Esophagus squamous epithelium (tissue), 5 donors: ENCODE measurements around the gene OST4. TPM values are rescaled to one million over a fixed set of nuclear protein-coding genes. Genes with fewer than 3 reads are reported as not detected.

Experiments used
- DNase-seq: peaks from one replicate; lab custom pipeline; 2025; lab: John Stamatoyannopoulos, UW
- H3K27ac ChIP-seq, 4 donors: fragments of 200-600 bp; sonication (generic); one replicate each; pipeline ENCODE4 v1.5.1; 2016 to 2019; ENCODE audit warnings: mild to moderate bottlenecking in 1 of 4
- H3K27me3 ChIP-seq, 4 donors: fragments of 200-600 bp; sonication (generic); 1 replicate in 3 of 4; 2 replicates in 1 of 4; pipeline versions ENCODE4 v1.5.1 to v1.6.0; 2017 to 2021; ENCODE audit warnings: antibody characterized with exemption in 1 of 4
- H3K36me3 ChIP-seq, 3 donors: fragments of 200-600 bp; sonication (generic); one replicate each; pipeline ENCODE4 v1.5.1; 2016 to 2019
- H3K4me1 ChIP-seq, 3 donors: fragments of 200-600 bp; sonication (generic); one replicate each; pipeline ENCODE4 v1.5.1; 2017 to 2019
- H3K4me3 ChIP-seq, 4 donors: fragments of 200-600 bp; sonication (generic); 1 replicate in 3 of 4; 2 replicates in 1 of 4; pipeline ENCODE4 v1.5.1; 2016 to 2019; ENCODE audit warnings: mild to moderate bottlenecking in 2 of 4, moderate library complexity in 1 of 4
- H3K9me3 ChIP-seq, 3 donors: fragments of 200-600 bp; sonication (generic); one replicate each; pipeline ENCODE4 v1.5.1; 2016 to 2019
- POLR2A ChIP-seq, 4 donors: fragments of 450-650 bp; IDR thresholded peaks; one replicate each; pipeline ENCODE4 v1.6.1; 2017; ENCODE audit warnings: antibody characterized with exemption in 4 of 4, mild to moderate bottlenecking in 4 of 4, moderate library complexity in 3 of 4
- WGBS, 2 donors: methylation state at CpG; one replicate each; pipeline ENCODE4 v1.1.5; 2018; 5-methylcytosine and 5-hydroxymethylcytosine counted together
- intact Hi-C: fragments of 100-400 bp; cut with DNase I; formaldehyde crosslinking; loops from one replicate; pipeline ENCODE4 v1.15.0; 2022
- total RNA-seq, 4 donors: library from RNA; depleted of rRNA; stranded (reverse); fragments of >200 nt; gene quantifications; one replicate each; pipeline ENCODE4 v1.1.0, GENCODE V29; 2016
- TF ChIP-seq, protein P1 (sequence below), 6 experiments: fragments of 450-650 bp in 4 of 6; fragments of 200-600 bp in 2 of 6; sonication (generic) in 2 of 6; IDR thresholded peaks; one replicate each; pipeline ENCODE4 v1.5.1; 2016 to 2019; ENCODE audit warnings: antibody characterized with exemption in 6 of 6, mild to moderate bottlenecking in 4 of 6, moderate library complexity in 4 of 6
- donor health status: DM: yes; HTN: yes; CAD: no.

Gene OST4
- total RNA-seq, 4 donors from 2014 or later, result 149 to 242 (median 193) TPM

- Histone ChIP-seq H3K4me1 (peaks cover 16 to 40% (median 29%) of the 10 kb centered on the region in 3 donors), H3K4me3 (no peak overlapping the region), H3K36me3 (peaks cover 0 to 68% (median 10%) of the 10 kb centered on the region in 3 donors), H3K9me3 (no peaks in the 10 kb centered on the region), H3K27me3 (no peaks in the 10 kb centered on the region), H3K27ac (no peak overlapping the region)
- TF ChIP-seq, protein P1, sequence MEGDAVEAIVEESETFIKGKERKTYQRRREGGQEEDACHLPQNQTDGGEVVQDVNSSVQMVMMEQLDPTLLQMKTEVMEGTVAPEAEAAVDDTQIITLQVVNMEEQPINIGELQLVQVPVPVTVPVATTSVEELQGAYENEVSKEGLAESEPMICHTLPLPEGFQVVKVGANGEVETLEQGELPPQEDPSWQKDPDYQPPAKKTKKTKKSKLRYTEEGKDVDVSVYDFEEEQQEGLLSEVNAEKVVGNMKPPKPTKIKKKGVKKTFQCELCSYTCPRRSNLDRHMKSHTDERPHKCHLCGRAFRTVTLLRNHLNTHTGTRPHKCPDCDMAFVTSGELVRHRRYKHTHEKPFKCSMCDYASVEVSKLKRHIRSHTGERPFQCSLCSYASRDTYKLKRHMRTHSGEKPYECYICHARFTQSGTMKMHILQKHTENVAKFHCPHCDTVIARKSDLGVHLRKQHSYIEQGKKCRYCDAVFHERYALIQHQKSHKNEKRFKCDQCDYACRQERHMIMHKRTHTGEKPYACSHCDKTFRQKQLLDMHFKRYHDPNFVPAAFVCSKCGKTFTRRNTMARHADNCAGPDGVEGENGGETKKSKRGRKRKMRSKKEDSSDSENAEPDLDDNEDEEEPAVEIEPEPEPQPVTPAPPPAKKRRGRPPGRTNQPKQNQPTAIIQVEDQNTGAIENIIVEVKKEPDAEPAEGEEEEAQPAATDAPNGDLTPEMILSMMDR (IDR thresholded peaks at IDR 0.05), result no peak
- no peak for TF ChIP-seq POLR2A (IDR thresholded peaks at IDR 0.05)
- WGBS, 2 donors, result 88 to 100% methylated on average over 2 to 5 of the region's 5 CpGs
- intact Hi-C loops, result no loop called here
- DNase-seq, result no peak
Observed at GRCh38 chr2:27067385-27067784, 4.1 kb downstream of the OST4 start.

- no peak overlapping the region for H3K4me3 ChIP-seq
- no peak for DNase-seq
- intact Hi-C loops, result no loop called here
- WGBS, 2 donors, result 90 to 93% methylated on average over 2 to 3 of the region's 3 CpGs
- H3K27ac ChIP-seq, result no peak overlapping the region
- H3K4me1 ChIP-seq, result peaks cover 8 to 23% (median 20%) of the 10 kb centered on the region in 3 donors
- H3K27me3 ChIP-seq, result no peaks in the 10 kb centered on the region
- no peaks in the 10 kb centered on the region for H3K9me3 ChIP-seq
- peaks cover 0 to 83% (median 10%) of the 10 kb centered on the region in 3 donors for H3K36me3 ChIP-seq
- no peak for TF ChIP-seq POLR2A (IDR thresholded peaks at IDR 0.05)
- TF ChIP-seq, protein P1 (IDR thresholded peaks at IDR 0.05), result no peak
Observed at GRCh38 chr2:27065128-27065527, 6.3 kb downstream of the OST4 start.

- no peak for TF ChIP-seq POLR2A (IDR thresholded peaks at IDR 0.05)
- TF ChIP-seq, protein P1 (IDR thresholded peaks at IDR 0.05), result no peak
- no peak for DNase-seq
- Histone ChIP-seq H3K27ac (no peak overlapping the region), H3K36me3 (peaks cover under 1 to 83% (median 7%) of the 10 kb centered on the region in 3 donors), H3K4me3 (no peak overlapping the region), H3K9me3 (no peaks in the 10 kb centered on the region), H3K27me3 (no peaks in the 10 kb centered on the region), H3K4me1 (peaks cover 0 to 4% (median 0%) of the 10 kb centered on the region in 3 donors)
- intact Hi-C loops, result no loop called here
- WGBS, 2 donors, result 83 to 86% methylated on average over 3 of the region's 3 CpGs
Observed at GRCh38 chr2:27060323-27060722, 11.1 kb downstream of the OST4 start.

- Histone ChIP-seq H3K36me3 (peaks cover 9 to 83% (median 9%) of the 10 kb centered on the region in 3 donors), H3K27ac (no peak overlapping the region), H3K27me3 (no peaks in the 10 kb centered on the region), H3K4me3 (no peak overlapping the region), H3K4me1 (peaks cover 0 to 4% (median 0%) of the 10 kb centered on the region in 3 donors), H3K9me3 (no peaks in the 10 kb centered on the region)
- TF ChIP-seq, protein P1 (IDR thresholded peaks at IDR 0.05), result no peak
- DNase-seq, result no peak
- intact Hi-C loops, result no loop called here
- WGBS, 2 donors, result 80 to 87% methylated on average over 6 to 10 of the region's 15 CpGs
Observed at GRCh38 chr2:27059141-27059820, 12.2 kb downstream of the OST4 start.

DNA sequence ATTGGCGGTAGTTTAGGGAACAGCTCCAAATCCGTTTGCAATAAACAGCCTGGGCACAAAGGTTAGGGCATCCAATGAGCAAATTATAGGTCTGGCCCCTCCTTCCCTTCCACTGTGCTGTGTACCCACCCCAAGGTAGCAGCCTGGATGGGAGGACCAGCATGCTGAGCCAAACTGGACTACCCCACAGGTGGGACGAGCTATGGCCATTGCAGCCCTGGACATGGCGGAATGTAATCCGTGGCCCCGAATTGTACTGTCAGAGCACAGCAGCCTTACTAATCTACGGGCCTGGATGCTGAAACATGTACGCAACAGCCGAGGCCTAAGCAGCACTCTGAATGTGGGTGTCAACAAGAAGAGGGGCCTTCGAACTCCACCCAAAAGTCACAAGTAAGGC, 13.2 kb downstream of the OST4 start:
- Histone ChIP-seq H3K9me3 (no peaks in the 10 kb centered on the region), H3K27ac (no peak overlapping the region), H3K4me3 (no peak overlapping the region), H3K27me3 (no peaks in the 10 kb centered on the region), H3K4me1 (peaks cover 0 to under 1% (median 0%) of the 10 kb centered on the region in 3 donors), H3K36me3 (peaks cover 9 to 93% (median 15%) of the 10 kb centered on the region in 3 donors)
- TF ChIP-seq POLR2A (IDR thresholded peaks at IDR 0.05), result no peak
- TF ChIP-seq, protein P1 (IDR thresholded peaks at IDR 0.05), result no peak
- WGBS, 2 donors, result 90 to 94% methylated on average over 8 of the region's 10 CpGs
- intact Hi-C loops, result no loop called here
- no peak for DNase-seq
